Testis (tissue), 2 donors: ENCODE results near the gene EXOC4.

Experiments
- CTCF ChIP-seq, 3 experiments: fragments of 450-650 bp in 2 of 3; fragments of 200-600 bp in 1 of 3; sonication (generic) in 1 of 3; IDR thresholded peaks; one replicate each; pipeline ENCODE4 v1.5.1; 2016 to 2019; ENCODE audit warnings: antibody characterized with exemption in 3 of 3, mild to moderate bottlenecking in 2 of 3, moderate library complexity in 1 of 3
- POLR2A ChIP-seq: fragments of 450-650 bp; IDR thresholded peaks from one replicate; pipeline ENCODE4 v1.6.1; 2017; ENCODE audit warnings: antibody characterized with exemption, mild to moderate bottlenecking, moderate library complexity

GRCh38 chr7:133821171-133821570 lies 568.3 kb downstream of the EXOC4 start:
- TF ChIP-seq CTCF (IDR thresholded peaks at IDR 0.05) (no peak), POLR2A (no peak)
